ENCODE results near the gene DECR2. TPM values are rescaled to one million over a fixed set of nuclear protein-coding genes. Genes with fewer than 3 reads are reported as not detected.

Gene DECR2
- total and polyA plus RNA-seq, 9 of the 15 experiments (the other 6 are each of a cell fraction or from before 2014, with no cell fraction given), result 1.0 to 31.9 (median 10.3) TPM

DNA sequence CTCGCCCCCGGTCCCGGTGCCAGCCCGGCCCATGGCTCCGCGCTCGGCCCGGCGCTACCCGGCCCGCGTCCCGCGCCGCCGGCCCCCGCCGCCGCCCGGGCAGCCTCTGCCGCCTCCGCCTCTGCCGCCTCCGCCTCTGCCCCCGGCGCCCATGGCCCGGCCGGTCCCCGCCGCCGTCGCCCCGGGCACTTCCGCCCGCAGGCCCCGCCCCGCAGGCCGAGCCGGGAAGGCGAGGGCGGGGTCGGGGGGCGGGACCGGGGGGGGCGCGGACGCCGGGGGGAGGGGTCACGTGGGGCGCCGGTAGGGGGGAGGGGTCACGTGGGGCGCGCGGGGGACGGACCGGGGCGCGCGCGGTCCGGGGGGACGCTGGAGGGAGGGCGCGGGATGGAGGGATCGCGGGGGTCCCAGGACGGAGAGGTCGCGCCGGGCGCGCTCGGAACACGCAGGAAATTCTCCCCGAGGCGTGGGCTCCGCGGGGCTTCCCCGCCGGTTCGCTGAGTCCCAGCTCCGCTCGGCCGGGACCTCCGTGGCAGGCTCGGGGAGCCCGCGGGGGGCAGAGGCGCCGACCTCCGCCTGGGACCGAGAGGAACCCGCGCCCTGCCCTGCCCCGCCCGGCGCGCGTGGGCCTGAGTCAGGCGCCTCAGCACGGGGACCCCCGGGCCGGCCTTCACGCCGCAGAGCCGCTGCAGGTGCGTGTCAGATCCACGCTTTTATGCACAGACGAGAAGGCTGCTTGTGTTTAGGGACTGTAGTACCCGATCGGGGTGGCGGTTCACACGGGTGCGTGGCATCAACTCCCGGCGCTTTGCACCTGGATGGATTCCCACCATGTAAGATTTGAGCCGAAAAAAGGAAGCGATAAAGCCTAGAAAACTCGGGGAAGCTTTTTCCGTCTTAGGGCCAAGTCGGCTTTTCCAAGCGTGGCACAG lies 19.6 kb upstream of the DECR2 start, which contains the start of gene PGAP6 (continued):
- TF ChIP-seq KLF1 (tag; IDR thresholded peaks at IDR 0.05) (no peak), CBX3 (IDR thresholded peaks at IDR 0.05; ENCODE audit: borderline replicate concordance in 1 of 2, low read length in 2 of 2) (no peak), ZNF165 (CRISPR knock-in tag; IDR thresholded peaks at IDR 0.05; ENCODE audit: borderline replicate concordance) (no peak), ILK (tag; IDR thresholded peaks at IDR 0.05; ENCODE audit: borderline replicate concordance, low read depth) (no peak), ZNF134 (CRISPR knock-in tag; conservative IDR thresholded peaks at IDR 0.05) (no peak), HNRNPH1 (optimal IDR thresholded peaks at IDR 0.05; ENCODE audit: low read depth, low read length) (no peak), ZNF41 (CRISPR knock-in tag; conservative IDR thresholded peaks at IDR 0.05) (no peak)
- TF ChIP-seq, protein P1, sequence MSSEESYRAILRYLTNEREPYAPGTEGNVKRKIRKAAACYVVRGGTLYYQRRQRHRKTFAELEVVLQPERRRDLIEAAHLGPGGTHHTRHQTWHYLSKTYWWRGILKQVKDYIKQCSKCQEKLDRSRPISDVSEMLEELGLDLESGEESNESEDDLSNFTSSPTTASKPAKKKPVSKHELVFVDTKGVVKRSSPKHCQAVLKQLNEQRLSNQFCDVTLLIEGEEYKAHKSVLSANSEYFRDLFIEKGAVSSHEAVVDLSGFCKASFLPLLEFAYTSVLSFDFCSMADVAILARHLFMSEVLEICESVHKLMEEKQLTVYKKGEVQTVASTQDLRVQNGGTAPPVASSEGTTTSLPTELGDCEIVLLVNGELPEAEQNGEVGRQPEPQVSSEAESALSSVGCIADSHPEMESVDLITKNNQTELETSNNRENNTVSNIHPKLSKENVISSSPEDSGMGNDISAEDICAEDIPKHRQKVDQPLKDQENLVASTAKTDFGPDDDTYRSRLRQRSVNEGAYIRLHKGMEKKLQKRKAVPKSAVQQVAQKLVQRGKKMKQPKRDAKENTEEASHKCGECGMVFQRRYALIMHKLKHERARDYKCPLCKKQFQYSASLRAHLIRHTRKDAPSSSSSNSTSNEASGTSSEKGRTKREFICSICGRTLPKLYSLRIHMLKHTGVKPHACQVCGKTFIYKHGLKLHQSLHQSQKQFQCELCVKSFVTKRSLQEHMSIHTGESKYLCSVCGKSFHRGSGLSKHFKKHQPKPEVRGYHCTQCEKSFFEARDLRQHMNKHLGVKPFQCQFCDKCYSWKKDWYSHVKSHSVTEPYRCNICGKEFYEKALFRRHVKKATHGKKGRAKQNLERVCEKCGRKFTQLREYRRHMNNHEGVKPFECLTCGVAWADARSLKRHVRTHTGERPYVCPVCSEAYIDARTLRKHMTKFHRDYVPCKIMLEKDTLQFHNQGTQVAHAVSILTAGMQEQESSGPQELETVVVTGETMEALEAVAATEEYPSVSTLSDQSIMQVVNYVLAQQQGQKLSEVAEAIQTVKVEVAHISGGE (CRISPR knock-in tag; IDR thresholded peaks at IDR 0.05), result peak in 1 of 3 experiments; percentile 94; a peak in 2 of 6 replicates
- TF ChIP-seq, protein P2, sequence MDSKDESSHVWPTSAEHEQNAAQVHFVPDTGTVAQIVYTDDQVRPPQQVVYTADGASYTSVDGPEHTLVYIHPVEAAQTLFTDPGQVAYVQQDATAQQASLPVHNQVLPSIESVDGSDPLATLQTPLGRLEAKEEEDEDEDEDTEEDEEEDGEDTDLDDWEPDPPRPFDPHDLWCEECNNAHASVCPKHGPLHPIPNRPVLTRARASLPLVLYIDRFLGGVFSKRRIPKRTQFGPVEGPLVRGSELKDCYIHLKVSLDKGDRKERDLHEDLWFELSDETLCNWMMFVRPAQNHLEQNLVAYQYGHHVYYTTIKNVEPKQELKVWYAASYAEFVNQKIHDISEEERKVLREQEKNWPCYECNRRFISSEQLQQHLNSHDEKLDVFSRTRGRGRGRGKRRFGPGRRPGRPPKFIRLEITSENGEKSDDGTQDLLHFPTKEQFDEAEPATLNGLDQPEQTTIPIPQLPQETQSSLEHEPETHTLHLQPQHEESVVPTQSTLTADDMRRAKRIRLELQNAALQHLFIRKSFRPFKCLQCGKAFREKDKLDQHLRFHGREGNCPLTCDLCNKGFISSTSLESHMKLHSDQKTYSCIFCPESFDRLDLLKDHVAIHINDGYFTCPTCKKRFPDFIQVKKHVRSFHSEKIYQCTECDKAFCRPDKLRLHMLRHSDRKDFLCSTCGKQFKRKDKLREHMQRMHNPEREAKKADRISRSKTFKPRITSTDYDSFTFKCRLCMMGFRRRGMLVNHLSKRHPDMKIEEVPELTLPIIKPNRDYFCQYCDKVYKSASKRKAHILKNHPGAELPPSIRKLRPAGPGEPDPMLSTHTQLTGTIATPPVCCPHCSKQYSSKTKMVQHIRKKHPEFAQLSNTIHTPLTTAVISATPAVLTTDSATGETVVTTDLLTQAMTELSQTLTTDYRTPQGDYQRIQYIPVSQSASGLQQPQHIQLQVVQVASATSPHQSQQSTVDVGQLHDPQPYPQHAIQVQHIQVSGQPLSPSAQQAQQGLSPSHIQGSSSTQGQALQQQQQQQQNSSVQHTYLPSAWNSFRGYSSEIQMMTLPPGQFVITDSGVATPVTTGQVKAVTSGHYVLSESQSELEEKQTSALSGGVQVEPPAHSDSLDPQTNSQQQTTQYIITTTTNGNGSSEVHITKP (IDR thresholded peaks at IDR 0.05; ENCODE audit: partially characterized antibody), result no peak
- TF ChIP-seq, protein P3, sequence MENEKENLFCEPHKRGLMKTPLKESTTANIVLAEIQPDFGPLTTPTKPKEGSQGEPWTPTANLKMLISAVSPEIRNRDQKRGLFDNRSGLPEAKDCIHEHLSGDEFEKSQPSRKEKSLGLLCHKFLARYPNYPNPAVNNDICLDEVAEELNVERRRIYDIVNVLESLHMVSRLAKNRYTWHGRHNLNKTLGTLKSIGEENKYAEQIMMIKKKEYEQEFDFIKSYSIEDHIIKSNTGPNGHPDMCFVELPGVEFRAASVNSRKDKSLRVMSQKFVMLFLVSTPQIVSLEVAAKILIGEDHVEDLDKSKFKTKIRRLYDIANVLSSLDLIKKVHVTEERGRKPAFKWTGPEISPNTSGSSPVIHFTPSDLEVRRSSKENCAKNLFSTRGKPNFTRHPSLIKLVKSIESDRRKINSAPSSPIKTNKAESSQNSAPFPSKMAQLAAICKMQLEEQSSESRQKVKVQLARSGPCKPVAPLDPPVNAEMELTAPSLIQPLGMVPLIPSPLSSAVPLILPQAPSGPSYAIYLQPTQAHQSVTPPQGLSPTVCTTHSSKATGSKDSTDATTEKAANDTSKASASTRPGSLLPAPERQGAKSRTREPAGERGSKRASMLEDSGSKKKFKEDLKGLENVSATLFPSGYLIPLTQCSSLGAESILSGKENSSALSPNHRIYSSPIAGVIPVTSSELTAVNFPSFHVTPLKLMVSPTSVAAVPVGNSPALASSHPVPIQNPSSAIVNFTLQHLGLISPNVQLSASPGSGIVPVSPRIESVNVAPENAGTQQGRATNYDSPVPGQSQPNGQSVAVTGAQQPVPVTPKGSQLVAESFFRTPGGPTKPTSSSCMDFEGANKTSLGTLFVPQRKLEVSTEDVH (IDR thresholded peaks at IDR 0.05; ENCODE audit: low read depth, partially characterized antibody), result no peak

Data from K562 (cell line).